ENCODE results near the gene ZNF436.

ZNF436 gene

GRCh38 chr1:23358310-23358875 is 11.2 kb downstream of the ZNF436 start:
- ChIA-PET POLR2A (interaction anchor here (1.1 kb wide), 1 partner anchor 14 kb away, joined by 3 read pairs; the partner anchor contains the start of gene HNRNPR), CTCF (interaction anchor here (1.6 to 1.7 kb wide), 2 partner anchors 10 to 14 kb away, joined by 6 read pairs; partner anchors contain the start of gene HNRNPR)
- DNase-seq (ENCODE audit: extremely low spot score): no peak
- no peak for TF ChIP-seq CTCF (IDR thresholded peaks at IDR 0.05; ENCODE audit: control extremely low read depth, extremely low read depth, low read depth, missing control alignments)

- DNase-seq (ENCODE audit: extremely low spot score): no peak
- no peak for TF ChIP-seq CTCF (IDR thresholded peaks at IDR 0.05; ENCODE audit: control extremely low read depth, extremely low read depth, low read depth, missing control alignments)
- CTCF ChIA-PET: interaction anchor here (1.1 to 2.5 kb wide), 4 partner anchors 11 to 13 kb away, joined by 3 to 11 read pairs (median 6); partner anchors contain the start of genes HNRNPR and ZNF436
- POLR2A ChIA-PET: interaction anchor here (1.1 kb wide), 1 partner anchor 13 kb away, joined by 3 read pairs; the partner anchor contains the start of gene HNRNPR
Observed at GRCh38 chr1:23357138-23357908, 12.3 kb downstream of the ZNF436 start.

- POLR2A ChIA-PET: no interaction called here
- CTCF ChIA-PET: interaction anchor here (1.1 to 2.5 kb wide), 3 partner anchors 12 to 13 kb away, joined by 3 to 11 read pairs (median 6); partner anchors contain the start of genes HNRNPR and ZNF436
- TF ChIP-seq CTCF (IDR thresholded peaks at IDR 0.05; ENCODE audit: control extremely low read depth, extremely low read depth, low read depth, missing control alignments): no peak
- DNase-seq (ENCODE audit: extremely low spot score): no peak
Observed at GRCh38 chr1:23356471-23357137, 13.0 kb downstream of the ZNF436 start.

GRCh38 chr1:23354245-23354644 is 15.4 kb downstream of the ZNF436 start:
- TF ChIP-seq CTCF (IDR thresholded peaks at IDR 0.05; ENCODE audit: control extremely low read depth, extremely low read depth, low read depth, missing control alignments): no peak
- CTCF ChIA-PET: interaction anchor here (2.0 kb wide), 1 partner anchor 14 kb away, joined by 4 read pairs; no protein-coding TSS in a partner anchor
- POLR2A ChIA-PET: no interaction called here
- DNase-seq (ENCODE audit: extremely low spot score): no peak

GRCh38 chr1:23352096-23352695 is 17.4 kb downstream of the ZNF436 start:
- no peak for DNase-seq (ENCODE audit: extremely low spot score)
- CTCF ChIA-PET: no interaction called here
- TF ChIP-seq CTCF (IDR thresholded peaks at IDR 0.05; ENCODE audit: control extremely low read depth, extremely low read depth, low read depth, missing control alignments): no peak
- POLR2A ChIA-PET: no interaction called here

- CTCF ChIA-PET: interaction anchor here (0.7 to 2.7 kb wide), 3 partner anchors 12 to 44 kb away, joined by 3 to 10 read pairs (median 6); no protein-coding TSS in a partner anchor
- TF ChIP-seq CTCF (IDR thresholded peaks at IDR 0.05; ENCODE audit: control extremely low read depth, extremely low read depth, low read depth, missing control alignments): no peak
- POLR2A ChIA-PET: no interaction called here
- DNase-seq (ENCODE audit: extremely low spot score): no peak
Observed at GRCh38 chr1:23345920-23346319, 23.7 kb downstream of the ZNF436 start.
